ENCODE measurements around the gene LRP2. TPM values are rescaled to one million over a fixed set of nuclear protein-coding genes. Genes with fewer than 3 reads are reported as not detected.

LRP2 gene
- total RNA-seq, 6 donors from 2014 or later, result 20.0 to 56.5 (median 27.5) TPM

DNA sequence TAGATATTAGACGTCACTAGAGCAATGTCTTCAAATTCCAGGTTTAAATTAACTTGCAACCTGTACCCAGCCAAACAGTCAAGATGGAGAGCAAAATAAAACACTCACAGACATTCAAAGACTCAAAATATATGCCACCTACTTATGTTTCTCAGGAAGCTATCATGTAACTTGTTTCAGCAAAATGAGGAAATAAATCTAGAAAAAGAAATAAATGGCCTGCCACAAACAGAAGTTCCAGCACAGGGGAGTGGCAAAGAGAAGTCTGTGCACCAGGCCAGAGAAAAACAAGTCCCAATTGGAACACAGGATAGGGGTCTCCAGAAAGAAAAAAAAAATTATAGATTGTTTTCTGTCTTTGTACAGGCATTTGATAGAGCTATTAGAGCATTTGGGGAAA is 96.7 kb downstream of the LRP2 start:
- DNase-seq (no peak), ATAC-seq (ENCODE audit: low FRiP score in 2 of 2) (no peak)
- TF ChIP-seq EP300 (IDR thresholded peaks at IDR 0.05), result no peak
- Histone ChIP-seq H3K4me3 (no peak overlapping the region), H3K27me3 (no peaks in the 10 kb centered on the region), H3K9me3 (no peaks in the 10 kb centered on the region), H3K4me1 (peaks cover 0 to 4% (median 0%) of the 10 kb centered on the region in 4 donors), H3K36me3 (no peaks in the 10 kb centered on the region), H3K27ac (no peak overlapping the region)
- 72 to 83% methylated on average over 1 of the region's 1 CpG for WGBS, 2 donors

GRCh38 chr2:169260846-169261642 is 101.3 kb downstream of the LRP2 start:
- no peaks in the 10 kb centered on the region for H3K27me3 ChIP-seq
- H3K27ac ChIP-seq, result no peak overlapping the region
- H3K4me1 ChIP-seq, result no peaks in the 10 kb centered on the region
- no peak for ATAC-seq (ENCODE audit: low FRiP score in 2 of 2)
- no peaks in the 10 kb centered on the region for H3K36me3 ChIP-seq
- H3K9me3 ChIP-seq, result no peaks in the 10 kb centered on the region
- no peak for DNase-seq
- TF ChIP-seq CTCF (IDR thresholded peaks at IDR 0.05) (no peak), POLR2A (IDR thresholded peaks at IDR 0.05) (no peak), POLR2AphosphoS5 (IDR thresholded peaks at IDR 0.05) (no peak), EP300 (IDR thresholded peaks at IDR 0.05) (no peak)
- no peak overlapping the region for H3K4me3 ChIP-seq

GRCh38 chr2:169260246-169260645 is 102.1 kb downstream of the LRP2 start:
- ATAC-seq (ENCODE audit: low FRiP score in 2 of 2), result no peak
- no peaks in the 10 kb centered on the region for H3K27me3 ChIP-seq
- TF ChIP-seq POLR2AphosphoS5 (IDR thresholded peaks at IDR 0.05), result no peak
- TF ChIP-seq EP300 (IDR thresholded peaks at IDR 0.05), result no peak
- TF ChIP-seq POLR2A (IDR thresholded peaks at IDR 0.05), result no peak
- no peak for TF ChIP-seq CTCF (IDR thresholded peaks at IDR 0.05)
- no peaks in the 10 kb centered on the region for H3K4me1 ChIP-seq
- no peak overlapping the region for H3K4me3 ChIP-seq
- WGBS, 2 donors, result 90 to 93% methylated on average over 1 of the region's 1 CpG
- H3K36me3 ChIP-seq, result no peaks in the 10 kb centered on the region
- no peak for DNase-seq
- H3K9me3 ChIP-seq, result no peaks in the 10 kb centered on the region
- H3K27ac ChIP-seq, result no peak overlapping the region

GRCh38 chr2:169259402-169259801 is 102.9 kb downstream of the LRP2 start:
- DNase-seq (no peak), ATAC-seq (ENCODE audit: low FRiP score in 2 of 2) (no peak)
- no peak overlapping the region for H3K27ac ChIP-seq
- H3K4me3 ChIP-seq, result no peak overlapping the region
- TF ChIP-seq POLR2A (IDR thresholded peaks at IDR 0.05), result no peak
- no peak for TF ChIP-seq CTCF (IDR thresholded peaks at IDR 0.05)
- no peak for TF ChIP-seq EP300 (IDR thresholded peaks at IDR 0.05)
- no peak for TF ChIP-seq POLR2AphosphoS5 (IDR thresholded peaks at IDR 0.05)
- H3K36me3 ChIP-seq, result no peaks in the 10 kb centered on the region
- no peaks in the 10 kb centered on the region for H3K27me3 ChIP-seq
- no peaks in the 10 kb centered on the region for H3K4me1 ChIP-seq
- H3K9me3 ChIP-seq, result no peaks in the 10 kb centered on the region
- WGBS, 2 donors, result 88 to 89% methylated on average over 5 of the region's 5 CpGs

DNA sequence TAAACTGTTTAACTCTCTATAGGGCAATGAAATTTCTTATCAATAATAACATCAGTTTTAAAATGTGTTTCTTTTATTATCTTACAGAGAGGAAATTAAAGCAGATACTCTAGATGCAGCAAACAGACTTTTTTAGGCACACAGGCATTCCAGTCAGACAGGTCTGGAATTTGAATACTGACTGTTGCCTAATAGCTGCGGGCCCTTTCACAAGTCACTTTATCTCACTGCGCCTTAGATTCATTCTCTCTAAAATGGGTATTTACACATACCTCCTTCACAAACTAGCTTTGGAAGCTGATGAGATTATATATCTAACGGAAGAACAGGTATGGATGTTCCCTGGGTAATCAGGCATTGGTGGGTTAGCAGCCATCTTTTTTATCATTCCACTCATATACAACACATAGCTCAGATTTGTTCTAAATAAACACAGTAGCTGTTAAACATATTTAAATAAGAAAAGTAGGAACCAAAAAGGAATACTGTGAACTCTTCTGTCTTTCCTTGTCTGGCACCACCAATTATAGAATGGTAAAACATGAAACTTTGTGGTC is 104.2 kb downstream of the LRP2 start:
- TF ChIP-seq CTCF (IDR thresholded peaks at IDR 0.05) (no peak), POLR2A (IDR thresholded peaks at IDR 0.05) (no peak), EP300 (IDR thresholded peaks at IDR 0.05) (no peak), POLR2AphosphoS5 (IDR thresholded peaks at IDR 0.05) (no peak)
- H3K27ac ChIP-seq, result no peak overlapping the region
- DNase-seq, result peak in 1 of 2 donors; percentile 24
- no peak overlapping the region for H3K4me3 ChIP-seq
- no peaks in the 10 kb centered on the region for H3K4me1 ChIP-seq
- no peaks in the 10 kb centered on the region for H3K27me3 ChIP-seq
- 60 to 68% methylated on average over 3 of the region's 3 CpGs for WGBS, 2 donors
- no peaks in the 10 kb centered on the region for H3K9me3 ChIP-seq
- ATAC-seq (ENCODE audit: low FRiP score in 2 of 2), result no peak
- no peaks in the 10 kb centered on the region for H3K36me3 ChIP-seq

All from upper lobe of left lung (tissue), 6 donors.